Measurements from ENCODE around the gene ZNF585A. TPM values are rescaled to one million over a fixed set of nuclear protein-coding genes. Genes with fewer than 3 reads are reported as not detected.

ZNF585A gene
- total and polyA plus RNA-seq, 2 of the 8 experiments (the other 6 are each of a cell fraction or from before 2014, with no cell fraction given): 4.5 to 8.3 TPM

DNA sequence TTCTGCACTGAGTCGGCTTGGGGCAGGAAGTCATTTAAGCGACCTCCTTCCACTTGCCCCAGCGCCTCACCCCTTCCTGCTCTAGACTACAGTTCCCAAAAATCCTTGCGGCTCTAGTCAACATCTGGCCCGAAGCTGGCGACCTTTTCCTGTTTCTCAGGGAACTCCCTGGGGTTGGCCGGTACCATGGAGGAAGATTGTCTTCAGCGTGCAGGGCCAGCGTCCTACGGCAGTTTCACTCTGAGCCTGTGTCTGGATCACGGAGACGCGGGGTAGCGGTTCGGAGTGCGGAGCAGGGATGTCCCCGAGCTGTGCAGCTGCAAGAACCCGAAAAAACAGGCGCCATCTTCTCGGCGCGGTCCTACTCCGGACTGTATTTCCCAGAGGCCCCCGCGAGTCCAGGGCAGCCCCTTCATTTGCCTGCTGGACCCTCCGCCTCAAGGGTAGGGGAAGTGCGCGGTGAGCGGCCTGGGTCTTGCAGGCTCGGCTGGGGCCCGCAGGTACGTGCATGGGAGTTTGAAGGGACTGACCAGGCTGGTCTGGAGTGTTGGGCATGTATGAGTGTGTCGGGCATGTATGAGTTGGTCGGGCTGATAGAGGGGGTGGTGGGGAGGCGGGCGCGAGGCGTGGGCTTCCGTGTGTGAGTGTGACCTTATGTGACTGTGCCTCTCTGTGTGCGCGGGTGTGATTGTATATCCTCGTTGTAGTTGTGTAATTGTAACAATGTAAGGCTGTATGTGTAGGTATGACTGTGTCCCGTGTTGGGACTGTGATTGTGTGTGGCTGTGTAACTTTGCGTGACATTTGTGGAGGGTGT lies 45.5 kb upstream of the ZNF585A start, which contains the start of gene ZNF383 (continued):
- TF ChIP-seq CEBPB (IDR thresholded peaks at IDR 0.05; ENCODE audit: low read depth, low read length) (no peak), TCF12 (IDR thresholded peaks at IDR 0.05; ENCODE audit: low read depth, low read length) (no peak), RNF2 (IDR thresholded peaks at IDR 0.05; ENCODE audit: borderline replicate concordance, low read depth, low read length, missing control alignments, poor library complexity, severe bottlenecking) (no peak), CTBP2 (IDR thresholded peaks at IDR 0.05; ENCODE audit: borderline replicate concordance, insufficient read depth, insufficient read length, low read length) (no peak), CBX5 (IDR thresholded peaks at IDR 0.05; ENCODE audit: low read depth, low read length) (no peak), CBX8 (IDR thresholded peaks at IDR 0.05; ENCODE audit: borderline replicate concordance, low read depth, low read length) (no peak), SIX5 (IDR thresholded peaks at IDR 0.05; ENCODE audit: low read depth, low read length) (peak; percentile 43; the same call in 1 of the 2 replicates), EGR1 (IDR thresholded peaks at IDR 0.05; ENCODE audit: borderline replicate concordance, low read depth, low read length) (no peak), GABPA (IDR thresholded peaks at IDR 0.05; ENCODE audit: borderline replicate concordance, insufficient read depth, low read length) (no peak)
- TF ChIP-seq, protein P1, sequence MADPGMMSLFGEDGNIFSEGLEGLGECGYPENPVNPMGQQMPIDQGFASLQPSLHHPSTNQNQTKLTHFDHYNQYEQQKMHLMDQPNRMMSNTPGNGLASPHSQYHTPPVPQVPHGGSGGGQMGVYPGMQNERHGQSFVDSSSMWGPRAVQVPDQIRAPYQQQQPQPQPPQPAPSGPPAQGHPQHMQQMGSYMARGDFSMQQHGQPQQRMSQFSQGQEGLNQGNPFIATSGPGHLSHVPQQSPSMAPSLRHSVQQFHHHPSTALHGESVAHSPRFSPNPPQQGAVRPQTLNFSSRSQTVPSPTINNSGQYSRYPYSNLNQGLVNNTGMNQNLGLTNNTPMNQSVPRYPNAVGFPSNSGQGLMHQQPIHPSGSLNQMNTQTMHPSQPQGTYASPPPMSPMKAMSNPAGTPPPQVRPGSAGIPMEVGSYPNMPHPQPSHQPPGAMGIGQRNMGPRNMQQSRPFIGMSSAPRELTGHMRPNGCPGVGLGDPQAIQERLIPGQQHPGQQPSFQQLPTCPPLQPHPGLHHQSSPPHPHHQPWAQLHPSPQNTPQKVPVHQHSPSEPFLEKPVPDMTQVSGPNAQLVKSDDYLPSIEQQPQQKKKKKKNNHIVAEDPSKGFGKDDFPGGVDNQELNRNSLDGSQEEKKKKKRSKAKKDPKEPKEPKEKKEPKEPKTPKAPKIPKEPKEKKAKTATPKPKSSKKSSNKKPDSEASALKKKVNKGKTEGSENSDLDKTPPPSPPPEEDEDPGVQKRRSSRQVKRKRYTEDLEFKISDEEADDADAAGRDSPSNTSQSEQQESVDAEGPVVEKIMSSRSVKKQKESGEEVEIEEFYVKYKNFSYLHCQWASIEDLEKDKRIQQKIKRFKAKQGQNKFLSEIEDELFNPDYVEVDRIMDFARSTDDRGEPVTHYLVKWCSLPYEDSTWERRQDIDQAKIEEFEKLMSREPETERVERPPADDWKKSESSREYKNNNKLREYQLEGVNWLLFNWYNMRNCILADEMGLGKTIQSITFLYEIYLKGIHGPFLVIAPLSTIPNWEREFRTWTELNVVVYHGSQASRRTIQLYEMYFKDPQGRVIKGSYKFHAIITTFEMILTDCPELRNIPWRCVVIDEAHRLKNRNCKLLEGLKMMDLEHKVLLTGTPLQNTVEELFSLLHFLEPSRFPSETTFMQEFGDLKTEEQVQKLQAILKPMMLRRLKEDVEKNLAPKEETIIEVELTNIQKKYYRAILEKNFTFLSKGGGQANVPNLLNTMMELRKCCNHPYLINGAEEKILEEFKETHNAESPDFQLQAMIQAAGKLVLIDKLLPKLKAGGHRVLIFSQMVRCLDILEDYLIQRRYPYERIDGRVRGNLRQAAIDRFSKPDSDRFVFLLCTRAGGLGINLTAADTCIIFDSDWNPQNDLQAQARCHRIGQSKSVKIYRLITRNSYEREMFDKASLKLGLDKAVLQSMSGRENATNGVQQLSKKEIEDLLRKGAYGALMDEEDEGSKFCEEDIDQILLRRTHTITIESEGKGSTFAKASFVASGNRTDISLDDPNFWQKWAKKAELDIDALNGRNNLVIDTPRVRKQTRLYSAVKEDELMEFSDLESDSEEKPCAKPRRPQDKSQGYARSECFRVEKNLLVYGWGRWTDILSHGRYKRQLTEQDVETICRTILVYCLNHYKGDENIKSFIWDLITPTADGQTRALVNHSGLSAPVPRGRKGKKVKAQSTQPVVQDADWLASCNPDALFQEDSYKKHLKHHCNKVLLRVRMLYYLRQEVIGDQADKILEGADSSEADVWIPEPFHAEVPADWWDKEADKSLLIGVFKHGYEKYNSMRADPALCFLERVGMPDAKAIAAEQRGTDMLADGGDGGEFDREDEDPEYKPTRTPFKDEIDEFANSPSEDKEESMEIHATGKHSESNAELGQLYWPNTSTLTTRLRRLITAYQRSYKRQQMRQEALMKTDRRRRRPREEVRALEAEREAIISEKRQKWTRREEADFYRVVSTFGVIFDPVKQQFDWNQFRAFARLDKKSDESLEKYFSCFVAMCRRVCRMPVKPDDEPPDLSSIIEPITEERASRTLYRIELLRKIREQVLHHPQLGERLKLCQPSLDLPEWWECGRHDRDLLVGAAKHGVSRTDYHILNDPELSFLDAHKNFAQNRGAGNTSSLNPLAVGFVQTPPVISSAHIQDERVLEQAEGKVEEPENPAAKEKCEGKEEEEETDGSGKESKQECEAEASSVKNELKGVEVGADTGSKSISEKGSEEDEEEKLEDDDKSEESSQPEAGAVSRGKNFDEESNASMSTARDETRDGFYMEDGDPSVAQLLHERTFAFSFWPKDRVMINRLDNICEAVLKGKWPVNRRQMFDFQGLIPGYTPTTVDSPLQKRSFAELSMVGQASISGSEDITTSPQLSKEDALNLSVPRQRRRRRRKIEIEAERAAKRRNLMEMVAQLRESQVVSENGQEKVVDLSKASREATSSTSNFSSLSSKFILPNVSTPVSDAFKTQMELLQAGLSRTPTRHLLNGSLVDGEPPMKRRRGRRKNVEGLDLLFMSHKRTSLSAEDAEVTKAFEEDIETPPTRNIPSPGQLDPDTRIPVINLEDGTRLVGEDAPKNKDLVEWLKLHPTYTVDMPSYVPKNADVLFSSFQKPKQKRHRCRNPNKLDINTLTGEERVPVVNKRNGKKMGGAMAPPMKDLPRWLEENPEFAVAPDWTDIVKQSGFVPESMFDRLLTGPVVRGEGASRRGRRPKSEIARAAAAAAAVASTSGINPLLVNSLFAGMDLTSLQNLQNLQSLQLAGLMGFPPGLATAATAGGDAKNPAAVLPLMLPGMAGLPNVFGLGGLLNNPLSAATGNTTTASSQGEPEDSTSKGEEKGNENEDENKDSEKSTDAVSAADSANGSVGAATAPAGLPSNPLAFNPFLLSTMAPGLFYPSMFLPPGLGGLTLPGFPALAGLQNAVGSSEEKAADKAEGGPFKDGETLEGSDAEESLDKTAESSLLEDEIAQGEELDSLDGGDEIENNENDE (IDR thresholded peaks at IDR 0.05; ENCODE audit: insufficient replicate concordance, low read length): no peak

All from H1 (cell line).